Limb (tissue), 2 donors: ENCODE data around the gene ABCA1.
"Not testable (repeated sequence)": the region's sequence is repeated elsewhere in the genome, so short reads cannot be mapped to it uniquely, and the experiment has no call there.

Experiments
- DNase-seq, 2 donors: peaks; one replicate each; pipeline ENCODE4 v3.0.0-alpha.2; 2016; ENCODE audit errors: extremely low spot score in 2 of 2

Gene ABCA1

DNA sequence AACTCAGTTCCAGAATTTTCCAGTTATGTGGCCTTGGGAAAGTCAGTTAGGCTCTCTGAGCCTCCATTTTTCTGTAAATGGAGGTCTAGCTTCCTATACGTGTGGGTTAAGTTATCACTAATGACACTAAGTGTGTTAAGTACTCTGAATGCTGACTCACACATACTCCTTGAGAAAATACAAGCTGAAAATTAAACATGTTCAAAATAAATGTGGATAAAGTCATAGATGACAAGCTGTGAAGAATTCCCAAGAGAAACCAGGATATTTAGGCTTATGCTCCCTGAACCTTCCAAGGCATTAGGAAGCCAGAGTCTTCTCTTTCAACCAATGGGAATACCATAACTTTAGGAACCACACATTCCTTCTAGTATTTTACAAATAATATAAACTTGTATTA is 58.1 kb downstream of the ABCA1 start:
- no peak for DNase-seq

DNA sequence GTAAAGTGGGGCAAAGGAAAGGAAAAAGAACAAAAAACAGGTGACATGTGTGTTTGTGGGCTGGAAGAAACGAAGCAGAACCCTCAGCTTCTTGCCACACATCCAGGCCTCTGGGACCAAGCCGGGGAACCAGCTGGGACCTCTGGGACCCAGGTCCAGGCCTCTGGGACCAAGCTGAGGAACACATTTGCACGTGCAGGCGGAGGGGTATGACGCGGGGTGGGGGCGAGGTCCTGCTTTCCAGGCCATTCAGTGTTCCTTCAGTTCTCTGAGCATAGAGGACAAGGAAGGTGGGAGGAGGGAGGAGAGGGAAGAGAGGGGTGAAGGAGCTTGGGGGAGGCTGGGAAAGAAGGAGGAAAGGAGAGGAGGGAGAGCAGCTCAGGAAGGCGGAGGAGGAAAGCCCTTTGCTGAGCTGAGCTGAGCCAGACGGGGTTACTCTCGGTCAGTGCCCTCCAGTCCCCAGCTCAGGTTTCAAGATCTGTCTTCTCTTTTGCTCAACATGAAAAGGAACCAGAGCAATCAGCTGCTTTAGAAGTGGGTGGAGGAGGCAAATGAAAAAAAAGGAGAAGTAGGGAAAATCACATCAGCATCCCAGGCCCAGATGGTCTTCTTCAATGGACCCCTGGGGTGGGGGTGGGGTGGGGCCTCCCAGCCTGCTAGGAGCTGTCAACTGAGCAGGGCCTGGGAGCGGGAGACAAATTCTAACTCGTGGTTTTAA is 59.1 kb downstream of the ABCA1 start:
- peak; percentile 77 for DNase-seq

DNA sequence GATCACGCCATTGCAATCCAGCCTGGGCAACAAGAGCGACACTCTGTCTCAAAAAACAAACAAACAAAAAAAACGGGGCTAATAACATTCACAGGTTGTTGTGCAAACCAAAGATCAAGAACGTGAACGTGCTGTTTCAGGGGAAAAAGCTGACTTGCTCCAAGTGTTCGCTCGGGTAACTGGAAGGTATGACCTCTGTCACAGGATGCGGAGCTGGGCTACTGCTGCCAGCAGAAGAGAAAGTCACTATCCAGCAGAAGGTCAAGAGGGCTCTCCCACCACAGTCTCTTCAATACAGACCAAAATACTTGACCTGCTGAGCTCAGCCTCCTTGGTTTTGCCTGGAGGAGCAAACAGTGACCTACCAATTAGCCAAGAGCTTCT is 59.7 kb downstream of the ABCA1 start:
- DNase-seq, result no peak

DNA sequence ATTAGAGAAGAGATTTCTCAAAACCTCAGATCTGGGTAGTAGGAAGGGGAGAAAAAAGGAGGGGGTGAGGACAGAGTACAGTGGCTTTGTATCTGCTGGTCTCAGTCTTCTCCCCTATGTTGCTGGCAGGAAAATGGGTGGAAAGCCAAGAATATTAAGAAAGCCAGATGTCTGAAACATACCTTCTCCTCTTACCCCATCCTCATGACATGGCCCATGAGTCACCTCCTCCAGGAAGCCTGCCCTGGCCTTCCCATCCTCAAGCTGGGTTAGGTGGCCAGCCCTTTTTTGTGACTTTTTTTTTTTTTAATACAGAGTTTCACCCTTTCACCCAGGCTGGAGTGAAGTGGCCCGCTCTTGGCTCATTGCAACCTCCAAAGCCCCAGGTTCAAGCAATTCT is 61.8 kb downstream of the ABCA1 start:
- DNase-seq, result no peak

DNA sequence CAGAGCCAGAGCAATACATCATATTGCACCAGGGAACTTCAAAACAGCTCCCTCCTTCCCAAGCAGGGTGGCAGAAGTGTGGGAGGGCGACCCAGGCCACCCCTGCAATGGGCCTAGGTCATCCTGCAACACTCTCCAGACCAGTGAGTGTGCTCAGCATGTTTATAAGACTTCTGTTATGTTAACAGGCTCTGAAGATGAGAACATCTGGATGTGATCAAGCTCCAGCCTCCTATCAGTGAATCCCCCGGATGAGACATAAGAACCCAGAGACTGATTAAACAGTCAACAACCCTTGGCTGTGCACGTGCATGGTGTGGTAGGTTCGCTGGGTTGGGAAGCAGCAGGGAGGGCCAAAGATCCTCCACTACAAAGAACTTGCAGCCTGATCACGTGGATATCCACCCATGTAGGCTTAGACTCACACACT is 63.3 kb downstream of the ABCA1 start:
- DNase-seq, result no peak

DNA sequence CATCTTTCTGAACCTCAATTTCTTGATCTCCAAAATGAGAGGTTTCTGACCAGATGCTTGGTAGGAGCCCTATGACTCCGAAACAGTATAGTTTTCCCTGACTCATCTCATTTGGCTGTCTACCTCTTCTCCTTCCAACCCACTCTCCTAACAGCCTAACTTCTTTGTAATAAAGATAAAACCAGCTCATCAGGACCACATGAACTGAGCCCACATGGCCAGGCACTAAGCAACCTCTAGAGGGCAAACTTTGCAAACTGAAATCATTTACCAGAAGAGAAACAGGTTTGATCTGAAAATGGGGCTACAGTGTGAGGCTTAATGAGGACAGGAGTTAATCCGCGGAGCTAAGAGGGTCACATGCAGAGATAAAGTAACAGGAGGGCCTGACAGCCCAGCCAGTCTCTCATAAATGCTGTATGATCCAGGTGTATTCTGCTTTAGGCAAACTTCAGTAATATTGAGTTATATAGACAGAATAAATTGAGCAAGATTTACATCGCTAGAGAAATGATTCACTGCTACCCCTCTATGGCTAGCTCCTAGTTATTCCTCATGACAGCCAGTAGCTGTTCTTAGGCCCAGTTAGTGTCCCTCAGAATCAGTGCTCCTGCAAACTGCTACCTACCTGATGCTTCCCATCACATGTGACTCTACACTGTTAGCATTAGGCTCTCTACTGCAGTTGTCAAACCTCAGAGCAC is 64.6 kb downstream of the ABCA1 start:
- DNase-seq, result peak; percentile 61 to 75

DNA sequence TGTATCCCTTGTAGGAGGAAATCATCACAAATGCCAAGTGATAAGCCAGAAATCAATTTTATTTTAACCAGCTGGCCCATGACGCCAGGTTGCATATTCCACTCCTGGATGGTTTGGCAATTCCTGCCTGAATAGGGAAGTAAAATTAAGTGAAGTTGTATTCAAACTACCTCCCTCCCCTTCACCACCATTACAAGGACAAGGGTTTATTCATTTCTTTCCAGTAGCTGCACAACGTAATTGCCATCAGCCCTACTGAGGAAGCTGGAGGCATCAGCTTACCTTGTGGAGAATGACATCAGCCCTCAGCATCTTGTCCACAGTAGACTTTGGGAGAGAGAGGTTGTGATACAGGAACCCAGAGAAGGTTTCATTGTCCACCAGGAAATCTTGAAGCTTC is 66.6 kb downstream of the ABCA1 start:
- DNase-seq, result no peak

DNA sequence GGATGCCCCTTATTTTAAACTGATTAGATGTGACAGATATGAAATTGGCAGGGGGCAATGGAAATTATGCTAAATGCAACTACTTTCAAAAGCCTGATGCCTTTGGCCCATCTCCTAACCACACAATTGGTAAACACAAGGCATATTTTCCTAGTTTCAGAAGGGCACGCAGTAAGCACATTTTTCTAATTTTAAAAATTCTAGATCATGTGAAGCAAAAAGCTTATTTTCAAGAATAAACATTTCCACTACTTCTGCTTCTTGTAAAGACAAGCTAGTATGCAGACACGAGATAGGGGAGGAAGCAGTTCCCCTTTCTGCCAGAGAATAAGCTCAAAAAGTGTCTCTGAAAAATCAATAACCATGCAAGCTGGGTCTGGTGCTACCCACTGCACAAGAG is 67.7 kb downstream of the ABCA1 start:
- no peak for DNase-seq

DNA sequence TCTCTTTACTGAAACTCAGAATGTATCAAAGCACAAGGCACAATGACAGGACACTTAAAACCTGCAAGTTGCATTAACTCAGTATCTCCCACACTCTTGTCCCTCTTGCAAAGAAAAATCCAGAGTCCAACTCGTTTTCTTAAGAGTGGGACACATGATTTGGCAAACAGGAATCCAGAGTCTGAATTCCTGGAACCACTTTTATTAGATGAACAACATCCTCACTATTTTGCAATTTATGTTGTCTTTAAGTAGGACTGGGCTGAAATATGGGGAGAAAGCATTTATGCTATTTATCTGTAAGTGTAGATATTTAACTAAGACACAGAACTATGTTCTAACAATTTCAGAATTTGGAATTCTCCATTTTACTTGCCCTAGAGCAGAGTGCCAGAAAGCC is 69.1 kb downstream of the ABCA1 start:
- DNase-seq, result no peak

DNA sequence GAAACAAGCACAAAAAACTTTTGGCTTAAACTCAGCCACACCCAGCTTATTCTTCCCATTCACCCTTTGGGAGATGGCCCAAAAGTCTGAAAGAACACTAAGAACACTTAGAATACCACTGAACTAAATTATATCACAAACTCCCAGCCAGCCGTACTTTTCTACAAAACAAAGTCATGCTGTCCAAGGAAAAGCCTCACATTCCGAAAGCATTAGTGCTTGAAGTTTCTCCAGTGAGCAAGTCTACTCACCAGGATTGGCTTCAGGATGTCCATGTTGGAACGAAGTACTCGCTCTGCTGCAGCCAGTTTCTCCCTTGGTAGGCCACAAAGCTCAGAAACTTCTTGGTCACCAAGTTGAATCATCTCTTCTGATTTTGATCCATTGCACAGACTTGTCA is 69.7 kb downstream of the ABCA1 start:
- no peak for DNase-seq

DNA sequence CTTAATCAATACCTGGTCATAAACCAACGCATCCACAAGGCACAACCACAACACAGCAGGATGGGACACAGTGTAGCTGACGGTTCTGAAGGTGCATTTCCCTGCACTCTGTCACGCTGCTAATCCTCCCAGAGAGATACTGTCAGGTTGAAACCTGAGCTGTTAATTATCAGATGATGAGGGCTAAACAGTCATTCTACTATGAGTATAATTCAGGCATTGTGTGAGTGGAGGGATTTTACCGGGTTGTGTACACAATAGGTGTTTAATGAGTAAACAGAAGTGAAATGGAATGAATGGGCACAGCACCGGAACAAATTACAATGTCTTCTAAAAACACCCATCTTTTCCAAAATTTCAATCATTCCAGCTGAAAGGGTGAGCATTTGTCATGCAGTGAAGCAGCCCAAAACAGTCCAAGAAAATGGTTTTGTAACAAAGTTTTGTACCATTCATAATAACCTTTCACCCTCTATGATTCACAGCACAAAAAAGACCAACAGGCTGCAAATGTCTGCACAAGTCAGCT is 71.5 kb downstream of the ABCA1 start:
- DNase-seq, result no peak

DNA sequence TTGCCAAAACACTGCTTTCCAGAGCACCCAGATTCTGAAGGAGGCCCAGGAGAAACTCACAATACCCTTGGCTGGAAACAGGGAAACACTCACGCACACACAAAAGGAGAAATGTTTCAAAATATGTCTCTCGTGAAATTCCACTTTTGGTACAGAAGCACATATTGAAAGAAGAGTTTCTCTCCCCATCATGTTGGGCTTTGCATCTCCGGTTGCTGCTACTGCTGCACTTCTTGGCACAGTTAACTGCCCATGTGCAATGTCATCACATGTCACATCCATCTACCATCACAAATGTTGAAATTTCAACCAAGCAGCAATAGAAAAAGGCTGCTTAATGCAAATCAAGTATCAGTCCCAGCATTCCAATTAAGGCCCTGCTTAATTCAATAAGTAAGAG is 72.1 kb downstream of the ABCA1 start:
- no peak for DNase-seq

DNA sequence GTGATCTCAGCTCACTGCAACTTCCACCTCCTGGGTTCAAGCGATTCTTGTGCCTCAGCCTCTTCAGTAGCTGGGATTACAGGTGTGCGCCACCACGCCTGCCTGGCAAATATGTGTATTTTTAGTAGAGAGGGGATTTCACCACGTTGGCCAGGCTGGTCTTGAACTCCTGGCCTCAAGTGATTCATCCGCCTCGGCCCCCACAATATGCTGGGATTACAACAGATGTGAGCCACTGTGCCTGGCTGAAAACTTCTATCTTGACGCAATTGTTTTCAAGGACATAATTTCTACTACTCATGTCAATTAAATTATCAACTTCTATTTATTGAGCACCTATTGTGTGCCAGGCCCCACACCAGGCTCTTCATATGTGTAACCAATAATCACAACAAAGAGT is 72.7 kb downstream of the ABCA1 start:
- DNase-seq, result not testable (repeated sequence)

DNA sequence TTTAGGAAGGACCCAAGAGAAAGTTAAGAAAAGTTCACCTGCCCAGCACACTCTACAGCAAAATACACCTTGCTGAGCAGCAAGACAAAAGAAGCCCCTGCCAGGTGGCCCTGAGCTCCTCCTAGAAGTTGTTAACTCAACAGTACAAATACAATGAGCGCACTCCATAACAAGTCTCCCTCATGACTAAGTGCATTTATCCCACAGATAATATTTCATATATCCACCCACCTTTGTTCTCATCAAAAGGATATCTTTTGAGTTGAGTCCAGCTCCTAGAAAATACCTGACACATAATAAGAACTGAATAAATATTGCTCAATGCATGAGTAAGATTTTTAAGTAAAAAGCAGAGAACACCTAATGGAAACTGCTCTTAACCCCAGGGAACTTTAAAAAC is 73.3 kb downstream of the ABCA1 start:
- DNase-seq, result no peak

DNA sequence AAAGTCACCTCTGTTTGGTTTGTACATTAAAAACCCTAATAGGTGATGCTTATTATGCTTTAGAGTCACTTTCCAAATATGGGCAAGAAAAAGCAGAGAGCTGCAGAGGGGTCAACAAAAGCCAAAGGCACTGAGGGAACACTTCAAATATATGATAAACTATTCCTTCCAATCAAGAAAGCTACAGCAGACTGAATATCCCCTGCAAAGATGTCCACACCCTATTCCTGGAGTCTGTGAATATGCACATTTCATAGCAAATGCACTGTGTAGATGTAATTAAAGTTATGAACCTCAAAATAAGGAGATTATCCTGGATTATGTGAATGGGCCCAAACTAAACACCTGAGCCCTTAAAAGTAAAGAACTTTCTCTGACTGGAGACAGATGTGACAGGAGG is 74.3 kb downstream of the ABCA1 start:
- DNase-seq, result no peak

DNA sequence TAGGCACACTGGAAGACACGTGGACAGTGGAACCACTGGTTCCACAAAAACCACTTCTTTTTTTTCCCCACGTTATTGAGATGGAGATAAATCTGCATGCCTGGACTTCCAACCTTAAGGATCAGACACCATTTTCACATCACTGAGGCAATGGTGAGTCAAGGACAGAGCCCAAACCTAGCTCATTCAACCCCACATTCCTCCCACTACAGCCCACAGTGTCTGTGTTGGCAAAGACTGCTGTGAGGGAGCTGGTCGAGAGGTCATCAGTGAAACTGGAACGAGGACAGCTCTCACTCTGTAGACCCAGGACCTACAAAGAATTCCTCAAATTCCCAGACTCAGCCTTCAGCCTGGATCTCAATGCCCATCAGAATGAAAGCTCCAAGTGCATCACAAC is 74.8 kb downstream of the ABCA1 start:
- DNase-seq, result no peak

DNA sequence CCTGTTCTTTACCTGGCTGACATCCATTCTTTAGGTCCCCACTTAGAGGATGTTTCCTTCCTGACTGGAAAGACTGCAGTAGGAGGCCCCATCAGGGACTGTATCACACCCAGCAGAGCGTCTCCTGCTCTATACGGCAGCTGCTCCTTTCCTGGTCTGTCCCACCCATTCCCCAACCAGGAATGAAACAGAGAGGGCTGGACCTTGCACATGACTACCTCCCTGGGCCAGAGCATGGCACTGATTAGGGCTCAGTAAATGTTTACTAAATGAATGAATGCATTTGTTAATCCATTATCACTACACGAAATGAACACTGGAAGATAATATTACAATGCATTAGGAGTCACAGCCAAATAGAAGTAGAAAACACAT is 76.4 kb downstream of the ABCA1 start:
- no peak for DNase-seq

DNA sequence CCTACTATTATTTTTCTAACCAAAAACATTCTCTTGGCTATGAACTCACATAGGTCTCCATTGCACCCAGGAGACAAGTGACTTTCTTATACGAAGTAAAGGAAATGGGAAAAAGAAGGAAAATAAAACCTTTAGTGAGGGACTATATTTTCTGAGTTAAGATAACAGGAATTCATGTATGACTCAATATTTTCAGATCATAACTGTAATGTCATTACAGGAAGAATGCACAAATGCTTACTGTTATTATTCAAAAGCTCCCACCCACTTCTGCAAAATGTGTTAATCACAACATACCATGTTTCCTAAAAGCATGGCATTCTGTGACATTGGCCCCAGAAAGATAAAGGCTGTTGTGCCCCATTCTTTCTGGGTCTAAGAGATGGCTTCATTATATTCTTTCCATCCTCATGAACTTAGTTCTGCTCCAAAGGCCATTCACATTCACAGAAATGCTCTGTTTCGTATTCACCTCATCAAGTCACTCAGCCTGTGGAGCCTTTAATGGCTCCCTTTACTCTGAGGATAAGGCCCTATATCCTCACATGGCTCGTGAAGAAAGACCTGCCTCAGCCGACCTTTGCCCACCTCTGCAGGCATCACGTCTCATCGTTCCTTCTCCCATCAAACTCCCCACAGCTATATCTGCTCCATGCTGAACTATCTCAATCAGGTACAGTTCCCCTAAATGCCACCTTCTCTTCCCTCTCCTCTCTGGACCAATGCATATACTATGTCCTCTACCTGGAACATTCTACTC is 77.0 kb downstream of the ABCA1 start:
- no peak for DNase-seq

DNA sequence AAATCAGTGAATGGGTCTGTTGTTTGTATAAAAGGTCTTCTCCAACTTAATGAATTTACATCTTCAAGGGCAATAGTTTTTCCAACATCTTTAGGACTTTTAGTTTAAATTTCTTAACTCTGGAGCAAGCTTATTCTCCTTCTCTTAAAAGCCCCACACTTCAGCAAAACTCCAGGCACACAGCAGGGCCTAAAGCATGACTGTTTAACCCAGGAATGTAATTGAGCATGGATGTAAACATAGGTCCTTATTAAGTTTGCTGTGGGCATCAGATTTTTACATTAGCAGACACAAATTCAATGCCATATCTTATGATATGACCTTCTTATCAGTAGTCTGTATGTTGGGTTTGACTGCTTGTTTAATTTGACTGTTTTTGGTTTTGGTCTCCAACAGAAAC is 78.9 kb downstream of the ABCA1 start:
- no peak for DNase-seq

DNA sequence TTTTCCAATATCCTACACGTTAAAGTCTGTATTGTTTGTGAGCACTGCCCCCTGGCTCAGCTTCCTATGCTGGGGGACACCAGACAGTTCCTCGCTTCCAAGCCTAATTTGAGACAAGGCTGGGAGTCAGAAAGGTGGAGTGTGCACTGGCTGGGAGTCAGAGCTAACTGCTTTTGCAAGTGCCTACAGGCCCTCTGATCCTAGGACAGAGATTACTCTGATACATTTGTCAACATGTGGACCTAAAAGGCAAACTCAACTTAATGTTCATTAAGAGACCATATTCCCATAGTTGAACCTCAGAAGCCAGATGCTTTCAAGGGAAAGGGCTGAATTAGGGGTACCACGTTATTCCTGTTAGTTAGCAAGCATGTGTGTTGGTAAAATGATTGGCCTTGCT is 83.2 kb downstream of the ABCA1 start:
- DNase-seq, result no peak

DNA sequence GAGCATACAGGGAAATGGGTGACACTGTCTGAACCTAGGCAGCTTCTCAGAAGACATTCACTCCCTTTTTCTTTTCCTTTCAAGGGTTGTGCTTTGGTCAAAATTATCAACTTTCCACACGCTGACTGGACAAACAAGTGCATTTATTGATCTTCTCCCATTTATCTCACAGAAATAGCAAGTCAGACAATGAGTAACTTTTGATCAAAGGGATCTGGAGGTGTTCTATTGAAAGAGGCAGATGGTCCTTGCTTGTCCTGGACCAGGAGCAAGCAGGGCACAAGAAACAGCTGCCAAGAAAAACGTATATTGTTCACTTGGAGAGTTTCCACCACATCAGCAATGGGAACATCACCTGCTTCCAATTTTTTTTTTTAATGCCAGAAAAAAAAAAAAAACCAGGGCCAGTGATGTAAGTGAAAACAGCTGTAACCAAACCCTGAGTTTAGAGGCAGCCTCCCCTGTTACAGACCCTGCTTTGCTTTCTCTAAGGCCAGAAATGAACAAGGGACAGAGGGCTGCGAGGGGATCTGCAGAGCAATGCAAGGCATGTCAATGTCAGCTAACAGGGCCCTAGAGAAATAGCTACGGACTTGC is 84.2 kb downstream of the ABCA1 start:
- no peak for DNase-seq

DNA sequence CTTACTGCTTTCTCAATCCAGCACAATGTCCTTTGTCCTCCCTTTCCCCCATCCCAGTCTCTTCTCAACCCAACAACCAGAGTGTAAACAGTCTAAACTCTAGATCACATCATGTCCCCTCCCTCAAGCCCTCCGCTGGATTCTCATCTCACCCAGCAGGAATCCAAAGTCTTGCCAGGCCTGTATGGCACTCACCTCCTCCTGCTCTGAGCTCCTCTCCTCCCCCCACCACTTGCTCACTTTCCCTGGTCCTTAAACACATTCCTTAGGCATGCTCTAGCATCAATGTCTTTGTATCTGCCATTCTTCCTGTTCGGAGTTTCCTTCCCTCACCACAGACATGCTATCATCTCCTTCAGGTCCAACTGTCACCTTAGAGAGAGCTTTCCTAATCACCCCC is 85.3 kb downstream of the ABCA1 start:
- DNase-seq, result no peak
